ENCODE data around the gene DCAF17. TPM values are rescaled to one million over a fixed set of nuclear protein-coding genes. Genes with fewer than 3 reads are reported as not detected.

DCAF17 gene
- total and polyA plus RNA-seq, 2 of the 13 experiments (the other 11 are each of a cell fraction or from before 2014, with no cell fraction given) = 13.7 to 30.0 TPM

DNA sequence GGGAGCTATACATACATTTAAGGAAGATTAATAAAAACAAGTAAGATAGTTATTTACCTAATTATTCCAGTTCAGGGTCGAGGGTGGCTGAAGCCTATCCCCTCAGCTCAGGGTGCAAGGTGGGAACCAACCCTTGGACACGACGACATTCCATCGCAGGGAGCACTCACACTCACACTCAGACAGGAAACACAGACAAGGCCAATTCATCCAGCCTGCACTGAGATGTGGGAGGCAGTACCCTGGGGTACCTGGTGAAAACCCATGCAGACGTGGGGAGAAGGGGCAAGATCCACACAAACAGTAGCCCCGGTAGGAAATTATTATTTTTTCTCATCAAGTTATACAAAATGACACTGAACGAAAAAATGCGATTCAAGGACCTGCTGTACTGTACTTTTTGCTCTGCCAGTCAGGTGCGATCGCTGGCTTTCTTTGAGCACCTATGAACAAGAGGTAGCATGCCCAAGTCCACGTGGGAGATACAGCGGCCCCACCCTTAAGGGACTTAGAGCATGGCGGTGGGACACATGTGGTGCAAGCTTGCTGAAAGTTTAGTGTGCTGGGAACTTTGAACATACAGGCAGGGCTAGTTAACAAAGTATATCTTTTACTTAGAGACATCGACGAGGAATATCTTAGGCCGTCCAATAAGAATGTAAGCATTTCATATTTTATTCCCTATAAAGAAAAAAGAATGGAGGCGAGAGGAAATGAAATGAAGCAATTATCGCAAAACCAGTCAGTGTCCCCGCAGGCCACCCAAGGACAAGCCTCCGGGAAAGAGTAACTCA, 860 bp upstream of the DCAF17 start (continued):
- TF ChIP-seq, protein P1, sequence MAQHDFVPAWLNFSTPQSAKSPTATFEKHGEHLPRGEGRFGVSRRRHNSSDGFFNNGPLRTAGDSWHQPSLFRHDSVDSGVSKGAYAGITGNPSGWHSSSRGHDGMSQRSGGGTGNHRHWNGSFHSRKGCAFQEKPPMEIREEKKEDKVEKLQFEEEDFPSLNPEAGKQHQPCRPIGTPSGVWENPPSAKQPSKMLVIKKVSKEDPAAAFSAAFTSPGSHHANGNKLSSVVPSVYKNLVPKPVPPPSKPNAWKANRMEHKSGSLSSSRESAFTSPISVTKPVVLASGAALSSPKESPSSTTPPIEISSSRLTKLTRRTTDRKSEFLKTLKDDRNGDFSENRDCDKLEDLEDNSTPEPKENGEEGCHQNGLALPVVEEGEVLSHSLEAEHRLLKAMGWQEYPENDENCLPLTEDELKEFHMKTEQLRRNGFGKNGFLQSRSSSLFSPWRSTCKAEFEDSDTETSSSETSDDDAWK (CRISPR knock-in tag; IDR thresholded peaks at IDR 0.05) = no peak
- 0 out of 2 replicates have a peak, but pooled peaks have one; percentile 47 for TF ChIP-seq SOX13 (IDR thresholded peaks at IDR 0.05)
- TF ChIP-seq SOX13 (CRISPR knock-in tag; conservative IDR thresholded peaks at IDR 0.05 in 1 of 2, IDR thresholded peaks at IDR 0.05 in 1 of 2) = no peak
- 0 out of 2 replicates have a peak, but pooled peaks have one; percentile 50 for TF ChIP-seq ZNF782 (CRISPR knock-in tag; IDR thresholded peaks at IDR 0.05; ENCODE audit: borderline replicate concordance)
- no peak for TF ChIP-seq PRMT3 (CRISPR knock-in tag; IDR thresholded peaks at IDR 0.05; ENCODE audit: borderline replicate concordance, low read depth)
- no peak for TF ChIP-seq PCBP1 (IDR thresholded peaks at IDR 0.05; ENCODE audit: borderline replicate concordance, low read depth, low read length)
- no peak for TF ChIP-seq FOXM1 (CRISPR knock-in tag; IDR thresholded peaks at IDR 0.05)
- TF ChIP-seq, protein P2, sequence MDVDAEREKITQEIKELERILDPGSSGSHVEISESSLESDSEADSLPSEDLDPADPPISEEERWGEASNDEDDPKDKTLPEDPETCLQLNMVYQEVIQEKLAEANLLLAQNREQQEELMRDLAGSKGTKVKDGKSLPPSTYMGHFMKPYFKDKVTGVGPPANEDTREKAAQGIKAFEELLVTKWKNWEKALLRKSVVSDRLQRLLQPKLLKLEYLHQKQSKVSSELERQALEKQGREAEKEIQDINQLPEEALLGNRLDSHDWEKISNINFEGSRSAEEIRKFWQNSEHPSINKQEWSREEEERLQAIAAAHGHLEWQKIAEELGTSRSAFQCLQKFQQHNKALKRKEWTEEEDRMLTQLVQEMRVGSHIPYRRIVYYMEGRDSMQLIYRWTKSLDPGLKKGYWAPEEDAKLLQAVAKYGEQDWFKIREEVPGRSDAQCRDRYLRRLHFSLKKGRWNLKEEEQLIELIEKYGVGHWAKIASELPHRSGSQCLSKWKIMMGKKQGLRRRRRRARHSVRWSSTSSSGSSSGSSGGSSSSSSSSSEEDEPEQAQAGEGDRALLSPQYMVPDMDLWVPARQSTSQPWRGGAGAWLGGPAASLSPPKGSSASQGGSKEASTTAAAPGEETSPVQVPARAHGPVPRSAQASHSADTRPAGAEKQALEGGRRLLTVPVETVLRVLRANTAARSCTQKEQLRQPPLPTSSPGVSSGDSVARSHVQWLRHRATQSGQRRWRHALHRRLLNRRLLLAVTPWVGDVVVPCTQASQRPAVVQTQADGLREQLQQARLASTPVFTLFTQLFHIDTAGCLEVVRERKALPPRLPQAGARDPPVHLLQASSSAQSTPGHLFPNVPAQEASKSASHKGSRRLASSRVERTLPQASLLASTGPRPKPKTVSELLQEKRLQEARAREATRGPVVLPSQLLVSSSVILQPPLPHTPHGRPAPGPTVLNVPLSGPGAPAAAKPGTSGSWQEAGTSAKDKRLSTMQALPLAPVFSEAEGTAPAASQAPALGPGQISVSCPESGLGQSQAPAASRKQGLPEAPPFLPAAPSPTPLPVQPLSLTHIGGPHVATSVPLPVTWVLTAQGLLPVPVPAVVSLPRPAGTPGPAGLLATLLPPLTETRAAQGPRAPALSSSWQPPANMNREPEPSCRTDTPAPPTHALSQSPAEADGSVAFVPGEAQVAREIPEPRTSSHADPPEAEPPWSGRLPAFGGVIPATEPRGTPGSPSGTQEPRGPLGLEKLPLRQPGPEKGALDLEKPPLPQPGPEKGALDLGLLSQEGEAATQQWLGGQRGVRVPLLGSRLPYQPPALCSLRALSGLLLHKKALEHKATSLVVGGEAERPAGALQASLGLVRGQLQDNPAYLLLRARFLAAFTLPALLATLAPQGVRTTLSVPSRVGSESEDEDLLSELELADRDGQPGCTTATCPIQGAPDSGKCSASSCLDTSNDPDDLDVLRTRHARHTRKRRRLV (CRISPR knock-in tag; IDR thresholded peaks at IDR 0.05) = no peak
- TF ChIP-seq ZNF775 (CRISPR knock-in tag; IDR thresholded peaks at IDR 0.05; ENCODE audit: borderline replicate concordance) = no peak
- TF ChIP-seq ZSCAN21 (CRISPR knock-in tag; IDR thresholded peaks at IDR 0.05; ENCODE audit: borderline replicate concordance) = peak; percentile 91
- TF ChIP-seq NAIF1 (CRISPR knock-in tag; IDR thresholded peaks at IDR 0.05; ENCODE audit: borderline replicate concordance) = no peak
- TF ChIP-seq ZNF652 (CRISPR knock-in tag; IDR thresholded peaks at IDR 0.05; ENCODE audit: borderline replicate concordance, low read depth) = no peak
- TF ChIP-seq, protein P3, sequence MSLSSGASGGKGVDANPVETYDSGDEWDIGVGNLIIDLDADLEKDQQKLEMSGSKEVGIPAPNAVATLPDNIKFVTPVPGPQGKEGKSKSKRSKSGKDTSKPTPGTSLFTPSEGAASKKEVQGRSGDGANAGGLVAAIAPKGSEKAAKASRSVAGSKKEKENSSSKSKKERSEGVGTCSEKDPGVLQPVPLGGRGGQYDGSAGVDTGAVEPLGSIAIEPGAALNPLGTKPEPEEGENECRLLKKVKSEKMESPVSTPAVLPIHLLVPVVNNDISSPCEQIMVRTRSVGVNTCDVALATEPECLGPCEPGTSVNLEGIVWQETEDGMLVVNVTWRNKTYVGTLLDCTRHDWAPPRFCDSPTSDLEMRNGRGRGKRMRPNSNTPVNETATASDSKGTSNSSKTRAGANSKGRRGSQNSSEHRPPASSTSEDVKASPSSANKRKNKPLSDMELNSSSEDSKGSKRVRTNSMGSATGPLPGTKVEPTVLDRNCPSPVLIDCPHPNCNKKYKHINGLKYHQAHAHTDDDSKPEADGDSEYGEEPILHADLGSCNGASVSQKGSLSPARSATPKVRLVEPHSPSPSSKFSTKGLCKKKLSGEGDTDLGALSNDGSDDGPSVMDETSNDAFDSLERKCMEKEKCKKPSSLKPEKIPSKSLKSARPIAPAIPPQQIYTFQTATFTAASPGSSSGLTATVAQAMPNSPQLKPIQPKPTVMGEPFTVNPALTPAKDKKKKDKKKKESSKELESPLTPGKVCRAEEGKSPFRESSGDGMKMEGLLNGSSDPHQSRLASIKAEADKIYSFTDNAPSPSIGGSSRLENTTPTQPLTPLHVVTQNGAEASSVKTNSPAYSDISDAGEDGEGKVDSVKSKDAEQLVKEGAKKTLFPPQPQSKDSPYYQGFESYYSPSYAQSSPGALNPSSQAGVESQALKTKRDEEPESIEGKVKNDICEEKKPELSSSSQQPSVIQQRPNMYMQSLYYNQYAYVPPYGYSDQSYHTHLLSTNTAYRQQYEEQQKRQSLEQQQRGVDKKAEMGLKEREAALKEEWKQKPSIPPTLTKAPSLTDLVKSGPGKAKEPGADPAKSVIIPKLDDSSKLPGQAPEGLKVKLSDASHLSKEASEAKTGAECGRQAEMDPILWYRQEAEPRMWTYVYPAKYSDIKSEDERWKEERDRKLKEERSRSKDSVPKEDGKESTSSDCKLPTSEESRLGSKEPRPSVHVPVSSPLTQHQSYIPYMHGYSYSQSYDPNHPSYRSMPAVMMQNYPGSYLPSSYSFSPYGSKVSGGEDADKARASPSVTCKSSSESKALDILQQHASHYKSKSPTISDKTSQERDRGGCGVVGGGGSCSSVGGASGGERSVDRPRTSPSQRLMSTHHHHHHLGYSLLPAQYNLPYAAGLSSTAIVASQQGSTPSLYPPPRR (CRISPR knock-in tag; IDR thresholded peaks at IDR 0.05; ENCODE audit: borderline replicate concordance) = no peak
- 0 out of 2 replicates have a peak, but pooled peaks have one; percentile 37 for TF ChIP-seq SALL1 (CRISPR knock-in tag; IDR thresholded peaks at IDR 0.05)
- TF ChIP-seq CAMTA2 (CRISPR knock-in tag; IDR thresholded peaks at IDR 0.05; ENCODE audit: borderline replicate concordance) = no peak
- TF ChIP-seq ZSCAN25 (CRISPR knock-in tag; IDR thresholded peaks at IDR 0.05) = 0 out of 2 replicates have a peak, but pooled peaks have one; percentile 6
- no peak for TF ChIP-seq MIER2 (CRISPR knock-in tag; IDR thresholded peaks at IDR 0.05)
